Body of pancreas (tissue), 4 donors: ENCODE measurements around the gene FER. TPM values are rescaled to one million over a fixed set of nuclear protein-coding genes. Genes with fewer than 3 reads are reported as not detected.
"Not testable (repeated sequence)": the region's sequence is repeated elsewhere in the genome, so short reads cannot be mapped to it uniquely, and the experiment has no call there.

Source experiments
- ATAC-seq: fragments of 150-250 bp; one replicate; pipeline ENCODE4 v1.9.1; 2016
- DNase-seq, 4 donors: peaks; one replicate each; pipeline ENCODE4 v3.0.0-alpha.2; 2019
- H3K27ac ChIP-seq, 4 donors: fragments of 200-600 bp; sonication (generic); 1 replicate in 3 of 4; 2 replicates in 1 of 4; pipeline versions ENCODE4 v1.5.1 to v1.6.1; 2016 to 2019; ENCODE audit warnings: mild to moderate bottlenecking in 1 of 4, mixed read lengths in 1 of 4, moderate library complexity in 1 of 4
- H3K27me3 ChIP-seq, 2 donors: fragments of 200-600 bp; sonication (generic); one replicate each; pipeline ENCODE4 v1.6.0; 2016; ENCODE audit warnings: mild to moderate bottlenecking in 1 of 2
- H3K36me3 ChIP-seq, 2 donors: fragments of 200-600 bp; sonication (generic); replicated peaks in 1 of 2; 2 replicates each; pipeline ENCODE4 v1.5.1; 2016; ENCODE audit warnings: low read depth in 2 of 2; ENCODE audit not compliant: insufficient read depth in 1 of 2
- H3K4me1 ChIP-seq: fragments of 200-600 bp; sonication (generic); one replicate; pipeline ENCODE4 v1.6.0; 2016
- H3K4me3 ChIP-seq, 2 donors: fragments of 200-600 bp; sonication (generic); 1 replicate in 1 of 2; 2 replicates in 1 of 2; pipeline ENCODE4 v1.5.1; 2016 to 2019
- H3K9me3 ChIP-seq, 3 donors: fragments of 200-600 bp; sonication (generic); 1 replicate in 2 of 3; 2 replicates in 1 of 3; pipeline ENCODE4 v1.5.1; 2016
- CTCF ChIP-seq, 7 experiments: fragments of 450-650 bp in 4 of 7; fragments of 200-600 bp in 3 of 7; sonication (generic) in 3 of 7; IDR thresholded peaks; one replicate each; pipeline ENCODE4 v1.5.1; 2016 to 2019; ENCODE audit warnings: antibody characterized with exemption in 7 of 7
- POLR2A ChIP-seq, 3 donors: fragments of 450-650 bp; IDR thresholded peaks; one replicate each; pipeline ENCODE4 v1.6.1; 2016; ENCODE audit warnings: antibody characterized with exemption in 3 of 3, mild to moderate bottlenecking in 2 of 3
- WGBS, 2 donors: methylation state at CpG; one replicate each; pipeline ENCODE4 v1.1.5; 2017; 5-methylcytosine and 5-hydroxymethylcytosine counted together
- intact Hi-C: fragments of 100-400 bp; cut with DNase I; formaldehyde crosslinking; loops from one replicate; pipeline ENCODE4 v1.15.1; 2023
- total RNA-seq, 2 donors: library from RNA; depleted of rRNA; stranded (reverse); fragments of >200 nt; gene quantifications; one replicate each; pipeline ENCODE4 v1.1.0, GENCODE V29; 2016

FER gene
- total RNA-seq, 2 donors from 2014 or later = 7.9 to 13.2 TPM

- Histone ChIP-seq H3K27me3 (no peaks in the 10 kb centered on the region), H3K9me3 (no peaks in the 10 kb centered on the region), H3K27ac (no peak overlapping the region), H3K4me1 (no peaks in the 10 kb centered on the region), H3K36me3 (no peaks in the 10 kb centered on the region), H3K4me3 (no peak overlapping the region)
- intact Hi-C loops = no loop called here
- DNase-seq (no peak), ATAC-seq (no peak)
- TF ChIP-seq POLR2A (IDR thresholded peaks at IDR 0.05) (no peak), CTCF (IDR thresholded peaks at IDR 0.05) (no peak)
Measured at GRCh38 chr5:108898257-108898656, 150.6 kb downstream of the FER start.

DNA sequence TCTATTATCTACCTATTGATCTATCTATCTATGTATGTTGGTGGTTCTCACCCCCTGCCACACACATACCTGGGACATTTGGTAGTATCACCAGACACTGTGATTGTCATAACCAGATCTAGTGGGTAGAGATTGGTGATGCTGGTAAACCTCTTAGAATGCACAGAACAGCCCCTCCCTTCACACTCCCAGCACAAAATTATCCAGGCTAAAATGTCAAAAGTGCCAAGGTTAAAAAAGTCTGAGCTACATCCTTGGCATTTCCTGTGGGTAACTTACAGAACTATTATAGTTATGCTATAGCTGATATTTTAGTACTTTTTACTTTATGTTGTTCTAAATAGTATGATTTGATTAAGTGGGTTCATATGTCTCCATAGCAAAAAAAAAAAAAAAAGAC is 151.0 kb downstream of the FER start:
- no peaks in the 10 kb centered on the region for H3K4me1 ChIP-seq
- intact Hi-C loops = no loop called here

DNA sequence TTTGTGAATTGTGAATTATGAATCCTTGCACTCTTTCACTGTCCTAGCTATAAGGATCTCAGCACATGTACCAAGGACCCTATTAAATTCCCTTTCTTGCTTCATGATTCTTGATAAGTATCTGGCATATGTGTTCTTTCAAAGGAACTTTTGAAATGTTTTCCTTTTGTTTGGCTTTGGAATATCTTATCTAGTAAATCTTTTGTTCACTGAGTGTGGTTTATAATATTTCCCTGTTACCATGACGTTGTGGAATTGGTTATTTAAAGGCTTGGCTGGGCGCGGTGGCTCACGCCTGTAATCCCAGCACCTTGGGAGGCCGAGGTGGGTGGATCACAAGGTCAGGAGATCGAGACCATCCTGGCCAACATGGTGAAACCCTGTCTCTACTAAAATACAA is 151.5 kb downstream of the FER start:
- intact Hi-C loops = not testable (repeated sequence)

More for the DNA sequence above, 151.0 kb downstream of the FER start:
- DNase-seq (no peak), ATAC-seq (no peak)
- H3K27me3 ChIP-seq = no peaks in the 10 kb centered on the region
- no peaks in the 10 kb centered on the region for H3K9me3 ChIP-seq
- TF ChIP-seq CTCF (IDR thresholded peaks at IDR 0.05) (no peak), POLR2A (IDR thresholded peaks at IDR 0.05) (no peak)
- no peak overlapping the region for H3K4me3 ChIP-seq
- H3K36me3 ChIP-seq = no peaks in the 10 kb centered on the region
- H3K27ac ChIP-seq = no peak overlapping the region

DNA sequence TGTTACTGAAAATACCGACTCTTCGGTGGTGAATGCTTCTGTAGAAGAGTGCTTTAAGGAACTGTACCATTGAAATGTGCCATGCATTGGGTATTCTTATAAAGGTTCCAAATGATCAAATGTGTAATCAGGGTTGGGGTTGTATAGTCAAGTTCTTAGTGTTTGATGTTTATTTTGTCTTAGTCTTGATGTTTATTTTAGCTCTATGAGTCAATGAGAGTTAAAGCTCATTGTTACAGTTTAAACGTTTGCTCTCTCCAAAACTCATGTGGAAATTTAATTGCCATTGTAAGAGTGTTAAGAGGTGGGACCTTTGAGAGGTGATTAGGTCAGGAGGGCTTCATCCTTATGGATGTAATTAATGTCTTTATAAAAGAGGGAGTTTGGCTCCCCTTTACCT is 153.0 kb downstream of the FER start:
- H3K36me3 ChIP-seq = no peaks in the 10 kb centered on the region
- H3K27me3 ChIP-seq = no peaks in the 10 kb centered on the region
- no peak overlapping the region for H3K27ac ChIP-seq
- no peak for TF ChIP-seq POLR2A (IDR thresholded peaks at IDR 0.05)
- no peak for TF ChIP-seq CTCF (IDR thresholded peaks at IDR 0.05)
- no peak for ATAC-seq
- intact Hi-C loops = no loop called here
- no peak for DNase-seq
- H3K9me3 ChIP-seq = no peaks in the 10 kb centered on the region
- 79 to 86% methylated on average over 3 of the region's 3 CpGs for WGBS, 2 donors
- no peaks in the 10 kb centered on the region for H3K4me1 ChIP-seq
- no peak overlapping the region for H3K4me3 ChIP-seq

More for the DNA sequence above, 151.5 kb downstream of the FER start:
- not testable (repeated sequence) for H3K4me1 ChIP-seq, H3K27ac ChIP-seq, ATAC-seq, H3K36me3 ChIP-seq, H3K4me3 ChIP-seq, DNase-seq, H3K27me3 ChIP-seq, H3K9me3 ChIP-seq
- 89 to 92% methylated on average over 6 of the region's 6 CpGs for WGBS, 2 donors

DNA sequence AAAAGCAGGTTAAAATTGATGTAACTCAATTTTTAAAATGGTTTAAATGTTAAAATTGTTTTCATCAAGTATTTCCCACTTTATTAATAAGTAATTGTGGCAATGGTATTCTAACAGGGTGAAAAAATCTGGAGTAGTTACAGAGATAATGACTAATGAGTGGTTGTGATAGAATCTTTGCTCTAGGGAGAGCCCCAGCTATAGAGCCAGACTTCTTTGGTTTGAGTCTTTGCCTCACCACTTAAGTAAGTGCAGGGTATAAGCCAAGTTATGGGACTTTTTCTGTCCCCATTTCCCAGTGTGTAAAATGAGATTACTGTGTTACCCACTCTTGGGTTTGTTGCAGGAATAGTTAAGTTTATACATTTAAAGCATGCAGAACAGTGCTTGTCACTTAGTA is 158.1 kb downstream of the FER start:
- no peak for ATAC-seq
- no peak for TF ChIP-seq CTCF (IDR thresholded peaks at IDR 0.05)
- Histone ChIP-seq H3K4me1 (no peaks in the 10 kb centered on the region), H3K27me3 (no peaks in the 10 kb centered on the region), H3K27ac (no peak overlapping the region), H3K9me3 (no peaks in the 10 kb centered on the region), H3K4me3 (no peak overlapping the region), H3K36me3 (no peaks in the 10 kb centered on the region)
- DNase-seq = no peak
- intact Hi-C loops = no loop called here
